Measurements from ENCODE around the gene EML5.

The EML5 gene

DNA sequence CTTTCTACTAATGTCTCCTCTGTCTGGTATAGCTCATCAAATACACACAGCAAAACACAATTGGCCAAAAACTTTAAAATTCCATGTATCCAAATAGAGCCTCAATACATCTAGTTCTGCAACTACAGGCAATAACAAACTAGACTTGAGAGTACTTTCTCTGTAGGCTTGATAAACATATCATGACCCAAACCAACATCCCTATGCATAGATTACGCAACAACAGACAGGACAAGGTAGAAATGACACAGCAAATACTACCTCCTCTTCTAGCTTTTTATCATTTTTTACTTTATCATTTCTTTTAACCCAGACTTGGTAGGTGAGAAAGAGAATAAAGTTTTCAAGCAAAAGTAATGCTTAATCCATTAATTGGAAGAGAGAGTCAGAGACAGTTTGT, 41.8 kb downstream of the EML5 start:
- H3K36me3 ChIP-seq (ENCODE audit: control insufficient read depth in 2 of 2, insufficient read depth in 1 of 2, low read length in 2 of 2): no peaks in the 10 kb centered on the region

DNA sequence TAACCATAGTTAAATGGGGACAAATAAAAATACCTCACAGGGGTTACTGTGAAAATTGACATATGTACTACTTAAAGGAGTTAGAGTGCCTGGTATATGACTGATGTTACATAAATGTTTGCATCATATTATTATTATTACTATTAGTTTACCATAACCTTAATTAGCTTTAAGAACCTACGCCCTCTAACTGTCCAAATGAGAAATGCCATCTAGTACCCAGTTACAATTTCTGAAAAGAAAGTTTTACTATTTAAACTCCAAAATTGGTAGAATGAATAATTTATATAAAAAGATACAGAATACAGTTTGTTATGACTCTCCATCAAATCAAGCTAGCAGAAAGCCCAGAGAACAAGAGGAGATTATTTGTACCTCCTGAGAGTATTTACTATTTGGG, 42.3 kb downstream of the EML5 start:
- H3K36me3 ChIP-seq (ENCODE audit: control insufficient read depth in 2 of 2, insufficient read depth in 1 of 2, low read length in 2 of 2): no peaks in the 10 kb centered on the region
- H3K9me3 ChIP-seq (ENCODE audit: control insufficient read depth, insufficient read depth, low read depth, low read length): no peaks in the 10 kb centered on the region
- H3K27ac ChIP-seq (ENCODE audit: extremely low read depth, low read depth, low read length): no peak overlapping the region
- ChIA-PET CTCF (no interaction called here), POLR2A (no interaction called here)
- no peak for TF ChIP-seq BCL11B (tag by site-specific recombination; IDR thresholded peaks at IDR 0.05; ENCODE audit: low read depth)
- TF ChIP-seq ZNF830 (tag by site-specific recombination; IDR thresholded peaks at IDR 0.05; ENCODE audit: low read depth): no peak
- no peak for TF ChIP-seq OSR2 (tag by site-specific recombination; IDR thresholded peaks at IDR 0.05)
- no peak for TF ChIP-seq ZNF335 (tag by site-specific recombination; conservative IDR thresholded peaks at IDR 0.05)
- no peak for TF ChIP-seq ZNF155 (tag by site-specific recombination; IDR thresholded peaks at IDR 0.05)
- no peak for TF ChIP-seq ZNF654 (tag by site-specific recombination; IDR thresholded peaks at IDR 0.05; ENCODE audit: low read depth)
- TF ChIP-seq ZNF555 (tag by site-specific recombination; conservative IDR thresholded peaks at IDR 0.05): no peak
- TF ChIP-seq ZNF548 (tag by site-specific recombination; IDR thresholded peaks at IDR 0.05): no peak
- TF ChIP-seq ZNF148 (tag by site-specific recombination; IDR thresholded peaks at IDR 0.05; ENCODE audit: borderline replicate concordance): no peak
- TF ChIP-seq ZNF416 (tag by site-specific recombination; IDR thresholded peaks at IDR 0.05): no peak
- TF ChIP-seq REST (tag by site-specific recombination; IDR thresholded peaks at IDR 0.05): no peak
- TF ChIP-seq ZNF76 (tag by site-specific recombination; IDR thresholded peaks at IDR 0.05; ENCODE audit: borderline replicate concordance, low read depth): no peak
- no peak for TF ChIP-seq TCF7L2 (IDR thresholded peaks at IDR 0.05; ENCODE audit: borderline replicate concordance, low read depth, low read length)
- no peak for TF ChIP-seq ZNF510 (tag by site-specific recombination; IDR thresholded peaks at IDR 0.05; ENCODE audit: insufficient replicate concordance)
- peaks cover 9% of the 10 kb centered on the region for H3K4me1 ChIP-seq (ENCODE audit: control insufficient read depth, insufficient read depth, low read length)
- H3K4me3 ChIP-seq (ENCODE audit: low read depth, low read length): no peak overlapping the region

More for the DNA sequence above, 41.8 kb downstream of the EML5 start:
- CTCF ChIA-PET: no interaction called here
- Histone ChIP-seq H3K4me3 (ENCODE audit: low read depth, low read length) (no peak overlapping the region), H3K4me1 (ENCODE audit: control insufficient read depth, insufficient read depth, low read length) (peaks cover 9% of the 10 kb centered on the region), H3K27ac (ENCODE audit: extremely low read depth, low read depth, low read length) (no peak overlapping the region), H3K9me3 (ENCODE audit: control insufficient read depth, insufficient read depth, low read depth, low read length) (no peaks in the 10 kb centered on the region)
- POLR2A ChIA-PET: no interaction called here
- TF ChIP-seq ZNF266 (tag by site-specific recombination; IDR thresholded peaks at IDR 0.05; ENCODE audit: low read depth) (no peak), PRDM1 (tag by site-specific recombination; IDR thresholded peaks at IDR 0.05) (peak; percentile 60; the same call in 1 of the 2 replicates)

GRCh38 chr14:88749139-88749538, 43.6 kb downstream of the EML5 start:
- no peak overlapping the region for H3K27ac ChIP-seq (ENCODE audit: extremely low read depth, low read depth, low read length)
- H3K4me3 ChIP-seq (ENCODE audit: low read depth, low read length): no peak overlapping the region
- no peaks in the 10 kb centered on the region for H3K36me3 ChIP-seq (ENCODE audit: control insufficient read depth in 2 of 2, insufficient read depth in 1 of 2, low read length in 2 of 2)
- no peaks in the 10 kb centered on the region for H3K9me3 ChIP-seq (ENCODE audit: control insufficient read depth, insufficient read depth, low read depth, low read length)
- POLR2A ChIA-PET: no interaction called here
- TF ChIP-seq ZSCAN16 (tag by site-specific recombination; IDR thresholded peaks at IDR 0.05): no peak
- no peak for TF ChIP-seq SP2 (tag by site-specific recombination; IDR thresholded peaks at IDR 0.05)
- TF ChIP-seq FEZF1 (tag by site-specific recombination; IDR thresholded peaks at IDR 0.05): peak; percentile 57
- CTCF ChIA-PET: no interaction called here
- peaks cover 9% of the 10 kb centered on the region for H3K4me1 ChIP-seq (ENCODE audit: control insufficient read depth, insufficient read depth, low read length)

Data from HEK293 (cell line).